GM12878 (cell line): Measurements from ENCODE around the gene PHC2. TPM values are rescaled to one million over a fixed set of nuclear protein-coding genes. Genes with fewer than 3 reads are reported as not detected.

Source experiments
- ATAC-seq: fragments of 200-7000 bp; cut with Tn5 transposase; 3 replicates; pipeline ENCODE4 v1.9.1; 2020; ENCODE audit warnings: mild to moderate bottlenecking, moderate library complexity
- BruUV-seq: library from RNA; stranded (reverse); fragments of 400-500 nt; replicated peaks from 2 replicates; lab custom pipeline; 2021; lab: Mats Ljungman, UMichigan
- CTCF ChIA-PET: fragments of 300-600 bp; sonication (Branson Sonifier 250); formaldehyde crosslinking; extraction: SDS; loops from one replicate; lab custom pipeline; 2021; ENCODE audit warnings: inconsistent platforms; lab: Yijun Ruan, JAX
- POLR2A ChIA-PET: fragments of 350-600 bp; formaldehyde crosslinking; extraction: SDS; loops from one replicate; lab custom pipeline; 2021; ENCODE audit warnings: inconsistent platforms; lab: Charles Lee
- RAD21 ChIA-PET: fragments of 300-600 bp; sonication (Branson Sonifier 250); formaldehyde crosslinking; loops from one replicate; lab custom pipeline; 2023; ENCODE audit warnings: antibody characterized with exemption; ENCODE audit not compliant: unreplicated experiment; lab: Charles Lee
- SMC1A ChIA-PET: fragments of 300-600 bp; sonication (Branson Sonifier 250); formaldehyde crosslinking; loops from one replicate; lab custom pipeline; 2023; ENCODE audit not compliant: unreplicated experiment, uncharacterized antibody; lab: Charles Lee
- DNase-seq: peaks from one replicate; pipeline ENCODE4 v3.0.0-alpha.2; 2011; ENCODE audit warnings: low read depth, low spot score
- FAIRE-seq: peaks from 3 replicates; lab custom pipeline; 2011; peaks lifted over from hg19 to GRCh38; lab: Jason Lieb, UNC
- H2AFZ ChIP-seq: 2 replicates; pipeline ENCODE4 v1.6.0; 2011; ENCODE audit warnings: low read depth, low read length, control low read depth; ENCODE audit not compliant: control insufficient read depth
- H3K27ac ChIP-seq: 2 replicates; pipeline ENCODE4 v1.5.1; 2011; ENCODE audit warnings: control low read depth; ENCODE audit not compliant: control insufficient read depth, insufficient read depth
- H3K27me3 ChIP-seq, 2 experiments: replicated peaks in 1 of 2; 2 replicates each; pipeline versions ENCODE4 v1.6.0 to v1.6.1; 2011; ENCODE audit warnings: low read length in 1 of 2; ENCODE audit not compliant: control insufficient read depth in 2 of 2, insufficient read depth in 2 of 2
- H3K36me3 ChIP-seq, 2 experiments: 2 replicates each; pipeline ENCODE4 v1.5.1; 2011; ENCODE audit warnings: low read length in 1 of 2; ENCODE audit not compliant: control insufficient read depth in 2 of 2, insufficient read depth in 2 of 2
- H3K4me1 ChIP-seq: 2 replicates; pipeline ENCODE4 v1.6.1; 2011; ENCODE audit warnings: mild to moderate bottlenecking, low read length, moderate library complexity, mixed read lengths; ENCODE audit not compliant: control insufficient read depth, insufficient read depth
- H3K4me2 ChIP-seq: 2 replicates; pipeline ENCODE4 v1.6.0; 2011; ENCODE audit warnings: control low read depth; ENCODE audit not compliant: control insufficient read depth, insufficient read depth
- H3K4me3 ChIP-seq: fragments of 200-600 bp; sonication (generic); 2 replicates; pipeline ENCODE4 v1.5.1; 2016
- H3K79me2 ChIP-seq: 2 replicates; pipeline ENCODE4 v1.6.0; 2011; ENCODE audit warnings: low read length; ENCODE audit not compliant: control insufficient read depth, insufficient read depth
- H3K9ac ChIP-seq: 2 replicates; pipeline ENCODE4 v1.8.0; 2011; ENCODE audit warnings: low read length, control low read depth, mixed read lengths; ENCODE audit not compliant: control insufficient read depth, insufficient read depth
- H3K9me3 ChIP-seq: replicated peaks from 3 replicates; pipeline ENCODE4 v1.5.1; 2011; ENCODE audit warnings: mild to moderate bottlenecking, low read length; ENCODE audit not compliant: control insufficient read depth, insufficient read depth
- H4K20me1 ChIP-seq: 2 replicates; pipeline ENCODE4 v1.6.0; 2011; ENCODE audit not compliant: control insufficient read depth, insufficient read depth
- EED ChIP-seq: sonication (generic); IDR thresholded peaks from 2 replicates; pipeline ENCODE4 v1.6.1; 2016; ENCODE audit warnings: antibody characterized with exemption, low read depth
- MTA3 ChIP-seq: IDR thresholded peaks from 2 replicates; pipeline ENCODE4 v1.6.1; 2012; ENCODE audit warnings: low read length, inconsistent platforms, borderline replicate concordance
- NR2F1 ChIP-seq: fragments of 450-650 bp; conservative IDR thresholded peaks from 2 replicates; pipeline ENCODE4 v1.6.1; 2017; ENCODE audit warnings: mild to moderate bottlenecking
- PAX5 ChIP-seq: IDR thresholded peaks from 2 replicates; pipeline ENCODE4 v1.6.1; 2011; ENCODE audit warnings: low read depth, low read length, borderline replicate concordance
- PAX8 ChIP-seq: fragments of 450-650 bp; IDR thresholded peaks from 2 replicates; pipeline ENCODE4 v1.6.1; 2017; ENCODE audit warnings: mild to moderate bottlenecking, moderate library complexity
- RAD51 ChIP-seq: fragments of 450-650 bp; IDR thresholded peaks from 2 replicates; pipeline ENCODE4 v1.6.1; 2016; ENCODE audit warnings: moderate library complexity, mild to moderate bottlenecking, inconsistent platforms
- SMAD1 ChIP-seq: fragments of 450-650 bp; IDR thresholded peaks from 2 replicates; pipeline ENCODE4 v1.6.1; 2018; ENCODE audit warnings: mild to moderate bottlenecking, low read depth; ENCODE audit not compliant: partially characterized antibody
- SMAD5 ChIP-seq: IDR thresholded peaks from 2 replicates; pipeline ENCODE4 v1.6.1; 2016; ENCODE audit warnings: antibody characterized with exemption, low read depth
- STAT1 ChIP-seq: fragments of 450-650 bp; conservative IDR thresholded peaks from 2 replicates; pipeline ENCODE4 v1.6.1; 2014; ENCODE audit warnings: antibody characterized with exemption, mild to moderate bottlenecking
- SUZ12 ChIP-seq: fragments of 200-600 bp; sonication (generic); IDR thresholded peaks from one replicate; pipeline ENCODE4 v1.6.1; 2018; ENCODE audit warnings: antibody characterized with exemption, mild to moderate bottlenecking; ENCODE audit not compliant: unreplicated experiment
- ZZZ3 ChIP-seq: IDR thresholded peaks from 2 replicates; pipeline ENCODE4 v1.6.1; 2011; ENCODE audit warnings: low read depth; ENCODE audit not compliant: control insufficient read depth, insufficient read length
- WGBS: methylation state at CpG from one replicate; pipeline ENCODE4 v1.1.6; 2016; ENCODE audit warnings: low lambda C conversion rate; ENCODE audit not compliant: insufficient replicate concordance, insufficient coverage; ENCODE audit errors: missing lambda C conversion rate; 5-methylcytosine and 5-hydroxymethylcytosine counted together
- in situ Hi-C: fragments of 300-500 bp; cut with MboI; formaldehyde crosslinking; loops from 9 replicates; pipeline ENCODE4 v1.14.3; 2018; ENCODE audit warnings: mixed read lengths
- intact Hi-C: fragments of 100-400 bp; cut with micrococcal nuclease; formaldehyde crosslinking; loops from one replicate; pipeline ENCODE4 v1.14.2; 2022; ENCODE audit not compliant: unreplicated experiment
- polyA plus RNA-seq, 11 experiments: library from polyadenylated mRNA; depleted of rRNA in 4 of 11; unstranded in 6 of 11; stranded (reverse) in 5 of 11; fragments of >200 nt; fragmentation: Nextera tagmentation in 4 of 11; fragmentation: Illumina TruSeq in 1 of 11; extraction: Ambion mirVana in 4 of 11; extraction: Trizol in 1 of 11; gene quantifications; 1 replicate in 1 of 11; 2 replicates in 10 of 11; pipeline versions ENCODE4 v1.2.1 to v1.2.3, GENCODE V29; 2011 to 2016; ENCODE audit warnings: inconsistent platforms in 2 of 11, missing spikeins in 2 of 11, low read depth in 1 of 11
- total RNA-seq, 4 experiments: library from RNA; depleted of rRNA in 3 of 4; stranded (reverse); fragments of >200 nt in 3 of 4; fragmentation: Illumina TruSeq in 1 of 4; extraction: Trizol in 1 of 4; gene quantifications; 2 replicates each; pipeline versions ENCODE4 v1.2.1 to v1.2.3, GENCODE V29; 2013 to 2021
- TF ChIP-seq, protein P1 (sequence below): IDR thresholded peaks from 2 replicates; pipeline ENCODE4 v1.6.1; 2011; ENCODE audit warnings: mild to moderate bottlenecking, low read depth, low read length, moderate library complexity; ENCODE audit not compliant: insufficient replicate concordance
- TF ChIP-seq, protein P2 (sequence below): IDR thresholded peaks from 2 replicates; pipeline ENCODE4 v1.6.1; 2011; ENCODE audit warnings: borderline replicate concordance, low read depth, mild to moderate bottlenecking, moderate library complexity, mixed read lengths, low read length; ENCODE audit not compliant: insufficient read depth; ENCODE audit errors: extremely low read length
- TF ChIP-seq, protein P3 (sequence below), 3 experiments: IDR thresholded peaks in 2 of 3; conservative IDR thresholded peaks in 1 of 3; 2 replicates each; pipeline ENCODE4 v1.5.1; 2011; ENCODE audit warnings: low read depth in 3 of 3, low read length in 3 of 3, mild to moderate bottlenecking in 3 of 3, control low read depth in 2 of 3, moderate library complexity in 2 of 3, inconsistent platforms in 1 of 3, mixed read lengths in 1 of 3; ENCODE audit not compliant: control insufficient read depth in 2 of 3, insufficient read depth in 1 of 3; ENCODE audit errors: extremely low read depth in 1 of 3
- TF ChIP-seq, protein P4 (sequence below): fragments of 450-650 bp; IDR thresholded peaks from 2 replicates; pipeline ENCODE4 v1.6.1; 2017; ENCODE audit warnings: borderline replicate concordance

Gene PHC2
- total and polyA plus RNA-seq, 10 of the 15 experiments (the other 5 are each of a cell fraction or from before 2014, with no cell fraction given): 2.0 to 35.9 (median 16.4) TPM

DNA sequence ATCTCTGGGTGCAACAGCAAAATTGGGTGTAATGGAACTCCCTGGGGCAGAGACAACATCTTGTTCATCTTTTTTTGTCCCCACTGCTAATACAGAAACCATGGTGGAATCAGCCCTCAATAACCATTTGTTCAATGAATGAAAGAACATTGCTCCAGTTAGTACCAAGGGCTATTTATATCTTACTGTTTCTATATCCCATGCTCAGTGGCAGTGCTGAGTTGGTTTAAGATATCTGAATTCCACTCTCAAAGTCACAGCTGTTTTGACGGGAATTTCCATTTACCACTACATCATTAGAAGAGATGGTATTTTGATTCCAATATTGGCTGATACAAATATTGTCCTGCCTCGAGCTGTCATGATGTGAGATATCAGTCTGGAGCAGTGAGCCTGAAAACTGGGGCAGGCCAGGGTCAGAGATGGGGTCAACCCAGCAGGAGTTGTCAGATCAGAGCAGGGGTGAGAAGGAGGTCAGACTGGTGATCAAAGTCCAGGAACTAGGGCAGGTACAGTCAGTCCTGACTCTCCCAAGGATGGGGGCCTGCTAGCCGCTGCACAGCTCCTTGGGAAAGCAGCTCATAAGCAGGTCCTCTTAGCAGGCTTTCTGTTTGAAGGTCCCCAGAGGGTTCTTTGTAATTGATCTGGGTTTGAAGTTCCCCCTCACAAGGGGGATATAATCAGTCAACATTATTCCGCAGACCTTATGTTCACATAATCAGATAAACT, 5.8 kb upstream of the PHC2 start:
- peaks cover 0 to 5% of the 10 kb centered on the region in 2 experiments; a peak in 3 of 4 replicates for H3K27me3 ChIP-seq
- no peak for DNase-seq
- no peak overlapping the region for H3K4me3 ChIP-seq
- in situ Hi-C loops (no loop called here), intact Hi-C loops (no loop called here)
- ChIA-PET CTCF (interaction anchor here (1.4 to 2.1 kb wide), 2 partner anchors 19 to 24 kb away, joined by 3 to 9 read pairs; no protein-coding TSS in a partner anchor), POLR2A (no interaction called here), RAD21 (no interaction called here), SMC1A (interaction anchor here (1.5 kb wide), 1 partner anchor 309 kb away, joined by 3 read pairs; no protein-coding TSS in a partner anchor)
- no TSS peak for BruUV-seq
- no peak overlapping the region for H3K27ac ChIP-seq
- no peaks in the 10 kb centered on the region; the same call in 1 of the 2 replicates for H4K20me1 ChIP-seq
- no peaks in the 10 kb centered on the region for H3K4me1 ChIP-seq
- no peak overlapping the region for H3K9ac ChIP-seq
- no peaks in the 10 kb centered on the region for H3K79me2 ChIP-seq
- no peak overlapping the region for H3K4me2 ChIP-seq
- no peak for FAIRE-seq
- ATAC-seq: no peak
- H3K9me3 ChIP-seq: no peaks in the 10 kb centered on the region
- TF ChIP-seq, protein P1, sequence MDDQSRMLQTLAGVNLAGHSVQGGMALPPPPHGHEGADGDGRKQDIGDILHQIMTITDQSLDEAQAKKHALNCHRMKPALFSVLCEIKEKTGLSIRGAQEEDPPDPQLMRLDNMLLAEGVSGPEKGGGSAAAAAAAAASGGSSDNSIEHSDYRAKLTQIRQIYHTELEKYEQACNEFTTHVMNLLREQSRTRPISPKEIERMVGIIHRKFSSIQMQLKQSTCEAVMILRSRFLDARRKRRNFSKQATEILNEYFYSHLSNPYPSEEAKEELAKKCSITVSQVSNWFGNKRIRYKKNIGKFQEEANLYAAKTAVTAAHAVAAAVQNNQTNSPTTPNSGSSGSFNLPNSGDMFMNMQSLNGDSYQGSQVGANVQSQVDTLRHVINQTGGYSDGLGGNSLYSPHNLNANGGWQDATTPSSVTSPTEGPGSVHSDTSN: no peak
- TF ChIP-seq, protein P2, sequence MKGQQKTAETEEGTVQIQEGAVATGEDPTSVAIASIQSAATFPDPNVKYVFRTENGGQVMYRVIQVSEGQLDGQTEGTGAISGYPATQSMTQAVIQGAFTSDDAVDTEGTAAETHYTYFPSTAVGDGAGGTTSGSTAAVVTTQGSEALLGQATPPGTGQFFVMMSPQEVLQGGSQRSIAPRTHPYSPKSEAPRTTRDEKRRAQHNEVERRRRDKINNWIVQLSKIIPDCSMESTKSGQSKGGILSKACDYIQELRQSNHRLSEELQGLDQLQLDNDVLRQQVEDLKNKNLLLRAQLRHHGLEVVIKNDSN: no peak
- TF ChIP-seq STAT1 (no peak), SMAD1 (no peak), RAD51 (no peak), PAX5 (no peak), PAX8 (no peak), SUZ12 (no peak), SMAD5 (no peak), NR2F1 (no peak), ZZZ3 (no peak), MTA3 (no peak), EED (no peak)
- TF ChIP-seq, protein P3, sequence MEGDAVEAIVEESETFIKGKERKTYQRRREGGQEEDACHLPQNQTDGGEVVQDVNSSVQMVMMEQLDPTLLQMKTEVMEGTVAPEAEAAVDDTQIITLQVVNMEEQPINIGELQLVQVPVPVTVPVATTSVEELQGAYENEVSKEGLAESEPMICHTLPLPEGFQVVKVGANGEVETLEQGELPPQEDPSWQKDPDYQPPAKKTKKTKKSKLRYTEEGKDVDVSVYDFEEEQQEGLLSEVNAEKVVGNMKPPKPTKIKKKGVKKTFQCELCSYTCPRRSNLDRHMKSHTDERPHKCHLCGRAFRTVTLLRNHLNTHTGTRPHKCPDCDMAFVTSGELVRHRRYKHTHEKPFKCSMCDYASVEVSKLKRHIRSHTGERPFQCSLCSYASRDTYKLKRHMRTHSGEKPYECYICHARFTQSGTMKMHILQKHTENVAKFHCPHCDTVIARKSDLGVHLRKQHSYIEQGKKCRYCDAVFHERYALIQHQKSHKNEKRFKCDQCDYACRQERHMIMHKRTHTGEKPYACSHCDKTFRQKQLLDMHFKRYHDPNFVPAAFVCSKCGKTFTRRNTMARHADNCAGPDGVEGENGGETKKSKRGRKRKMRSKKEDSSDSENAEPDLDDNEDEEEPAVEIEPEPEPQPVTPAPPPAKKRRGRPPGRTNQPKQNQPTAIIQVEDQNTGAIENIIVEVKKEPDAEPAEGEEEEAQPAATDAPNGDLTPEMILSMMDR (IDR thresholded peaks at IDR 0.05 in 2 of 3, conservative IDR thresholded peaks at IDR 0.05 in 1 of 3; ENCODE audit: control insufficient read depth in 2 of 3, extremely low read depth in 1 of 3, insufficient read depth in 1 of 3, low read depth in 3 of 3, low read length in 3 of 3): no peak
- TF ChIP-seq, protein P4, sequence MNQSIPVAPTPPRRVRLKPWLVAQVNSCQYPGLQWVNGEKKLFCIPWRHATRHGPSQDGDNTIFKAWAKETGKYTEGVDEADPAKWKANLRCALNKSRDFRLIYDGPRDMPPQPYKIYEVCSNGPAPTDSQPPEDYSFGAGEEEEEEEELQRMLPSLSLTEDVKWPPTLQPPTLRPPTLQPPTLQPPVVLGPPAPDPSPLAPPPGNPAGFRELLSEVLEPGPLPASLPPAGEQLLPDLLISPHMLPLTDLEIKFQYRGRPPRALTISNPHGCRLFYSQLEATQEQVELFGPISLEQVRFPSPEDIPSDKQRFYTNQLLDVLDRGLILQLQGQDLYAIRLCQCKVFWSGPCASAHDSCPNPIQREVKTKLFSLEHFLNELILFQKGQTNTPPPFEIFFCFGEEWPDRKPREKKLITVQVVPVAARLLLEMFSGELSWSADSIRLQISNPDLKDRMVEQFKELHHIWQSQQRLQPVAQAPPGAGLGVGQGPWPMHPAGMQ: no peak
- H3K36me3 ChIP-seq: no peaks in the 10 kb centered on the region
- 71% methylated on average over 4 of the region's 4 CpGs for WGBS
- H2AFZ ChIP-seq: no peak overlapping the region
